ENCODE results near the gene SPRTN. TPM values are rescaled to one million over a fixed set of nuclear protein-coding genes. Genes with fewer than 3 reads are reported as not detected.

Gene SPRTN
- total and polyA plus RNA-seq, 3 donors from 2014 or later = 26.4 to 34.9 (median 30.2) TPM

DNA sequence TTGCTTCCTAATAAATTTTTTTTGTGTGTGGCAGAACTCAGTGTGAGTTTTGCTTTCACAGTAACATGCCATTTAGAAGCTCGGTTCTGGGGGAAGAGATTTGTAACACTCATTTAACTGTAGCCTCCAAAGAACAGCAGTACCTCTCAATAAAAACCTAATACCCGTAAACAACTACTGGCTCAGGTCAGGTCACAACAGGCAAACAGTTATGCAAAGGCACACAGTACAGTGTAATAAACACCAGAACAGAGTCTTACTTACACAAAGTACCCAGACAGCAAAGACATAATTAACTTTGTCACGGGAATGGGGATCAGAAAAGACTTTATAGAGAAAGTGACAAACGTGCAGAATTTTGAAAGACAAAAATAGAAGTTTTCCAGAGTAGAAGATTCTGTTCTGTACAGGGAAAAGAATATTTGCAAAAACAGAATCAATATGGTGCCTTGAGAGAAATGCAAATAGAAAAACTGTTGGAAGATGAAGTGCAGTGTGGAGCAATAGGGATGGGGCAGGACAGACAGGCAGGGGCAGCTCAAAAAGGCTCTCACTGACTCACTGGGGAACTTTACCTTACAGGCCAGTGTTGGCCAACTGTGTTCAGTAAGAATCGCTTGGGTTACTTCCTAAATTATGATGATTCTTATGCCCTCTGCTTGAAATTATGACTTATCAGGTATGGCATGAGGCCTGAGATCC lies 45.2 kb downstream of the SPRTN start:
- WGBS, 2 donors = 67% methylated on average over 5 of the region's 5 CpGs
- Histone ChIP-seq H3K27ac (no peak overlapping the region), H3K36me3 (ENCODE audit: low read depth, missing control alignments) (no peaks in the 10 kb centered on the region), H3K4me3 (no peak overlapping the region), H3K27me3 (no peaks in the 10 kb centered on the region), H3K9me3 (no peaks in the 10 kb centered on the region), H3K4me1 (peaks cover 6% of the 10 kb centered on the region)
- intact Hi-C loops (cut with DNase I; ENCODE audit: low total_unique reads) = no loop called here
- TF ChIP-seq, protein P1, sequence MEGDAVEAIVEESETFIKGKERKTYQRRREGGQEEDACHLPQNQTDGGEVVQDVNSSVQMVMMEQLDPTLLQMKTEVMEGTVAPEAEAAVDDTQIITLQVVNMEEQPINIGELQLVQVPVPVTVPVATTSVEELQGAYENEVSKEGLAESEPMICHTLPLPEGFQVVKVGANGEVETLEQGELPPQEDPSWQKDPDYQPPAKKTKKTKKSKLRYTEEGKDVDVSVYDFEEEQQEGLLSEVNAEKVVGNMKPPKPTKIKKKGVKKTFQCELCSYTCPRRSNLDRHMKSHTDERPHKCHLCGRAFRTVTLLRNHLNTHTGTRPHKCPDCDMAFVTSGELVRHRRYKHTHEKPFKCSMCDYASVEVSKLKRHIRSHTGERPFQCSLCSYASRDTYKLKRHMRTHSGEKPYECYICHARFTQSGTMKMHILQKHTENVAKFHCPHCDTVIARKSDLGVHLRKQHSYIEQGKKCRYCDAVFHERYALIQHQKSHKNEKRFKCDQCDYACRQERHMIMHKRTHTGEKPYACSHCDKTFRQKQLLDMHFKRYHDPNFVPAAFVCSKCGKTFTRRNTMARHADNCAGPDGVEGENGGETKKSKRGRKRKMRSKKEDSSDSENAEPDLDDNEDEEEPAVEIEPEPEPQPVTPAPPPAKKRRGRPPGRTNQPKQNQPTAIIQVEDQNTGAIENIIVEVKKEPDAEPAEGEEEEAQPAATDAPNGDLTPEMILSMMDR (IDR thresholded peaks at IDR 0.05) = no peak
- no peak for TF ChIP-seq POLR2A (IDR thresholded peaks at IDR 0.05)
- no peak for DNase-seq

DNA sequence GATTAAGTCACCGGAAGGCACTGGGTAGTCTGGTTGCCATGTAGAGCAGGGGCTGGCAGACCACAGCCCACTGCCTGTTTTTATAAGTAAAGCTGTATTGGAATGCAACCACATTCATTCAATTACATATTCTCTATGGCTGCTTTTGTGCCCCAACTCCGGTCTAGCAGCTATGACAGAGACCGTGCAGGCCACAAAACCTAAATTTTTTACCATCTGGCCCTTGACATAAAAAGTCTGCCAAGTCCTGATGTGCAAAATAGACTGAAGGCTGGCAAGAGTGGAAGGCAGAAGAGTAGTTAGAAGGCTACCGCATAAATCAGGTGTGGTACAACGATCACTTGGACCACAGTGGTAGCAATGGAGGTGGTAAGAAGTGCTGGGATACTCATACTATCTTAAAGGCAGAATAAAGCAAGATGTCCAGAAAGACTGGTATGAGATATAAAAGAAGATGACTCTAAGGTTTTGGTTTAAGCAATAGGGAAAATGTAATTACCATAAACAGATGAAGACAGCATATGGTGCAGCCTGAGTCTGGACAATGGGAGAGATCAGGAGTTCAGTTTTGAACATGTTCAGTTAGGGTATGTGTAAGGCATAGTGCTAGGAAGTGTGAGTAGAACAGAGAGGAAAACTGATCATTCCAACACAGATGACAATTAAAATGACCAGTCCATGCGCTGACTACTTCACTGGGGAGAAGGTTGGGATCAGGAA lies 46.8 kb downstream of the SPRTN start:
- 93 to 97% methylated on average over 6 of the region's 6 CpGs for WGBS, 2 donors
- intact Hi-C loops (cut with DNase I; ENCODE audit: low total_unique reads) = no loop called here
- peaks cover 10% of the 10 kb centered on the region for H3K4me1 ChIP-seq

DNA sequence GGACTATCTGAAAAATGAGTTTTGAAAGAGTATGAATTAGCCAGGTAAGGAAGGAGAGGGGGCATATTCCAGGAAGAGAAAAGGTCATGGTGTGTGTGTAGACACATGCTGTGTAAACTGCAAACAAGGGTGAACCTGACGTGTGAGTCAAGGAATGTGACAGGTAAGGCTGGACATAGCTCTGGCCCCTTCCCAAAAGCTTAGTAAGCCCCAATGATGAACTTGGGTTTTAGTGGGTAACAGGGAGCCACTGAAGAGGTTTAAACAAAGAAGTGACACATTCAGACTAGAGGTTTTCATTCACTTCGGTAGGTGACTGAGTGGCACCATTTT lies 47.3 kb downstream of the SPRTN start:
- DNase-seq = no peak
- TF ChIP-seq, protein P1 (IDR thresholded peaks at IDR 0.05) = no peak
- TF ChIP-seq POLR2A (IDR thresholded peaks at IDR 0.05) = no peak
- Histone ChIP-seq H3K4me1 (peaks cover 10% of the 10 kb centered on the region), H3K9me3 (no peaks in the 10 kb centered on the region), H3K36me3 (ENCODE audit: low read depth, missing control alignments) (no peaks in the 10 kb centered on the region), H3K27ac (no peak overlapping the region), H3K4me3 (no peak overlapping the region), H3K27me3 (no peaks in the 10 kb centered on the region)
- intact Hi-C loops (cut with DNase I; ENCODE audit: low total_unique reads) = no loop called here
- 96 to 97% methylated on average over 2 of the region's 2 CpGs for WGBS, 2 donors

More for the DNA sequence above, 46.8 kb downstream of the SPRTN start:
- Histone ChIP-seq H3K4me3 (no peak overlapping the region), H3K9me3 (no peaks in the 10 kb centered on the region), H3K27me3 (no peaks in the 10 kb centered on the region), H3K27ac (no peak overlapping the region), H3K36me3 (ENCODE audit: low read depth, missing control alignments) (no peaks in the 10 kb centered on the region)
- no peak for DNase-seq
- TF ChIP-seq, protein P1 (IDR thresholded peaks at IDR 0.05) = no peak
- TF ChIP-seq POLR2A (IDR thresholded peaks at IDR 0.05) = no peak

DNA sequence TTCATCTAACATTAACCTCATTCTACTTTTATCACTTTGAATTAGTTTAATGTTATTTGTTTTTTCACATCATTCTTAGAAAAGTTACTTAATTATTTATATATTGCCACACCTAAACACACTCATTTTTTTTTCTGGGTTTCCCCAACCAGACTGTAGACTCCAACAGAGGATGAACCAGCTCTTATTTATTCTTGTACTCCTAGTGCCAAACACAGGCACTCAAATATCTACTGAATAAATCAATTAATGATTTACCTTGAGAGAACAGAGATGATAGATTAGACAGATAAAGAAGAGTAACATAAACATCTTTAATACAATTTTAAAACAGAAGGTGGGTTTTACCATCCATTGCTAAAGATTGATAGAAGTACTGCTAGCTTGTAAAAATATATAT lies 48.4 kb downstream of the SPRTN start:
- Histone ChIP-seq H3K27me3 (no peaks in the 10 kb centered on the region), H3K4me1 (peaks cover 10% of the 10 kb centered on the region), H3K27ac (no peak overlapping the region), H3K4me3 (no peak overlapping the region), H3K36me3 (ENCODE audit: low read depth, missing control alignments) (no peaks in the 10 kb centered on the region), H3K9me3 (no peaks in the 10 kb centered on the region)
- intact Hi-C loops (cut with DNase I; ENCODE audit: low total_unique reads) = no loop called here
- DNase-seq = no peak
- no peak for TF ChIP-seq POLR2A (IDR thresholded peaks at IDR 0.05)
- TF ChIP-seq, protein P1 (IDR thresholded peaks at IDR 0.05) = no peak
